ENCODE results near the gene FCHO1. TPM values are rescaled to one million over a fixed set of nuclear protein-coding genes. Genes with fewer than 3 reads are reported as not detected.
"Not testable (repeated sequence)": the region's sequence is repeated elsewhere in the genome, so short reads cannot be mapped to it uniquely, and the experiment has no call there.

FCHO1 gene
- total and polyA plus RNA-seq, 2 experiments from 2014 or later = 18.5 to 42.3 TPM

GRCh38 chr19:17775991-17776803 is 24.9 kb downstream of the FCHO1 start:
- Histone ChIP-seq H2AFZ (no peak overlapping the region), H3K9me2 (ENCODE audit: insufficient read depth) (no peaks in the 10 kb centered on the region), H3K79me2 (replicated peaks; ENCODE audit: insufficient read depth) (no peaks in the 10 kb centered on the region), H3K36me3 (ENCODE audit: insufficient read depth) (no peaks in the 10 kb centered on the region), H3K4me3 (no peak overlapping the region), H4K20me1 (replicated peaks; ENCODE audit: insufficient read depth) (no peaks in the 10 kb centered on the region), H3K27ac (ENCODE audit: low read depth) (no peak overlapping the region), H3K4me2 (no peak overlapping the region), H3K4me1 (ENCODE audit: insufficient read depth) (no peaks in the 10 kb centered on the region), H3K27me3 (ENCODE audit: insufficient read depth) (no peaks in the 10 kb centered on the region), H3F3A (replicated peaks; ENCODE audit: low read depth) (0 out of 2 replicates have a peak, but pooled peaks cover 5% of the 10 kb centered on the region)
- Mint-ChIP-seq H3K9me3 (no peaks in the 10 kb centered on the region), H3K4me3 (no peak overlapping the region), H3K27ac (no peak overlapping the region), H3K27me3 (ENCODE audit: insufficient read depth, low read depth, poor library complexity) (peaks cover 16% of the 10 kb centered on the region), H3K4me1 (peaks cover 5% of the 10 kb centered on the region), H3K36me3 (ENCODE audit: low read depth) (peaks cover 6% of the 10 kb centered on the region; the same call in 2 of the 3 replicates)
- DNase-seq (ENCODE audit: low spot score) (no peak), ATAC-seq (no peak)
- TF ChIP-seq POLR2AphosphoS5 (IDR thresholded peaks at IDR 0.05; ENCODE audit: low read depth) (no peak), EZH2phosphoT487 (IDR thresholded peaks at IDR 0.05; ENCODE audit: unreplicated experiment) (no peak), ZNF114 (CRISPR knock-in tag; IDR thresholded peaks at IDR 0.05) (no peak), ZNF331 (CRISPR knock-in tag; IDR thresholded peaks at IDR 0.05; ENCODE audit: low read depth) (no peak), NANOG (IDR thresholded peaks at IDR 0.05; ENCODE audit: borderline replicate concordance) (no peak), STAT1 (IDR thresholded peaks at IDR 0.05; ENCODE audit: unreplicated experiment) (no peak), JUNB (IDR thresholded peaks at IDR 0.05; ENCODE audit: unreplicated experiment) (no peak)
- TF ChIP-seq, protein P1, sequence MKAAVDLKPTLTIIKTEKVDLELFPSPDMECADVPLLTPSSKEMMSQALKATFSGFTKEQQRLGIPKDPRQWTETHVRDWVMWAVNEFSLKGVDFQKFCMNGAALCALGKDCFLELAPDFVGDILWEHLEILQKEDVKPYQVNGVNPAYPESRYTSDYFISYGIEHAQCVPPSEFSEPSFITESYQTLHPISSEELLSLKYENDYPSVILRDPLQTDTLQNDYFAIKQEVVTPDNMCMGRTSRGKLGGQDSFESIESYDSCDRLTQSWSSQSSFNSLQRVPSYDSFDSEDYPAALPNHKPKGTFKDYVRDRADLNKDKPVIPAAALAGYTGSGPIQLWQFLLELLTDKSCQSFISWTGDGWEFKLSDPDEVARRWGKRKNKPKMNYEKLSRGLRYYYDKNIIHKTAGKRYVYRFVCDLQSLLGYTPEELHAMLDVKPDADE (IDR thresholded peaks at IDR 0.05) = no peak
- TF ChIP-seq, protein P2, sequence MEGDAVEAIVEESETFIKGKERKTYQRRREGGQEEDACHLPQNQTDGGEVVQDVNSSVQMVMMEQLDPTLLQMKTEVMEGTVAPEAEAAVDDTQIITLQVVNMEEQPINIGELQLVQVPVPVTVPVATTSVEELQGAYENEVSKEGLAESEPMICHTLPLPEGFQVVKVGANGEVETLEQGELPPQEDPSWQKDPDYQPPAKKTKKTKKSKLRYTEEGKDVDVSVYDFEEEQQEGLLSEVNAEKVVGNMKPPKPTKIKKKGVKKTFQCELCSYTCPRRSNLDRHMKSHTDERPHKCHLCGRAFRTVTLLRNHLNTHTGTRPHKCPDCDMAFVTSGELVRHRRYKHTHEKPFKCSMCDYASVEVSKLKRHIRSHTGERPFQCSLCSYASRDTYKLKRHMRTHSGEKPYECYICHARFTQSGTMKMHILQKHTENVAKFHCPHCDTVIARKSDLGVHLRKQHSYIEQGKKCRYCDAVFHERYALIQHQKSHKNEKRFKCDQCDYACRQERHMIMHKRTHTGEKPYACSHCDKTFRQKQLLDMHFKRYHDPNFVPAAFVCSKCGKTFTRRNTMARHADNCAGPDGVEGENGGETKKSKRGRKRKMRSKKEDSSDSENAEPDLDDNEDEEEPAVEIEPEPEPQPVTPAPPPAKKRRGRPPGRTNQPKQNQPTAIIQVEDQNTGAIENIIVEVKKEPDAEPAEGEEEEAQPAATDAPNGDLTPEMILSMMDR (conservative IDR thresholded peaks at IDR 0.05; ENCODE audit: low read depth in 2 of 2) = no peak

DNA sequence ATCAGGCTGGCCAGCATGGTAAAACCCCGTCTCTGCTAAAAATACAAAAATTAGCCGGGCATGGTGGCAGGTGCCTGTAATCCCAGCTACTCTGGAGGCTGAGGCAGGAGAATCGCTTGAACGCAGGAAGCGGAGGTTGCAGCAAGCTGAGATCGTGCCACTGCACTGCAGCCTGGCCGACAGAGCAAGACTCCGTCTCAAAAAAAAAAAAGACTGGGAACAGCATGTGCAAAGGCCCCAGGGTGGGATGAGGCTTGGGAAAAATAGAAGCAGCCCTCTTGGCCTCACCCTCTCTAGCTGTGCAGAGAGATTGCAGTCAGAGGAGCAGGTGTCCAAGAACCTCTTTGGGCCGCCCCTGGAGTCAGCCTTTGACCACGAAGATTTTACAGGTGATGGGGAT is 26.6 kb downstream of the FCHO1 start:
- H3K36me3 ChIP-seq (ENCODE audit: insufficient read depth); H3K27ac Mint-ChIP-seq: not testable (repeated sequence)

More for the DNA sequence above, 26.6 kb downstream of the FCHO1 start:
- Mint-ChIP-seq H3K4me3 (peak overlapping the region; percentile 73; the same call in 2 of the 3 replicates), H3K27me3 (ENCODE audit: insufficient read depth, low read depth, poor library complexity) (peaks cover 14% of the 10 kb centered on the region)
- H3K9me3 Mint-ChIP-seq; H3K4me3 ChIP-seq; H3K27me3 ChIP-seq (ENCODE audit: insufficient read depth); H4K20me1 ChIP-seq (replicated peaks; ENCODE audit: insufficient read depth); H3K79me2 ChIP-seq (replicated peaks; ENCODE audit: insufficient read depth); H3F3A ChIP-seq (replicated peaks; ENCODE audit: low read depth); ATAC-seq; H3K4me1 ChIP-seq (ENCODE audit: insufficient read depth); H2AFZ ChIP-seq; H3K4me2 ChIP-seq; H3K27ac ChIP-seq (ENCODE audit: low read depth); H3K9me2 ChIP-seq (ENCODE audit: insufficient read depth); H3K36me3 Mint-ChIP-seq (ENCODE audit: low read depth); H3K4me1 Mint-ChIP-seq; DNase-seq (ENCODE audit: low spot score): not testable (repeated sequence)

Measured in GM23338 (cell line).